HG02588 (cell line): ENCODE data around the gene DSN1.

Experiments used
- ATAC-seq: cut with Tn5 transposase; IDR thresholded peaks from one replicate; pipeline ENCODE4 v1.9.1; 2021; ENCODE audit warnings: mild to moderate bottlenecking, moderate library complexity; ENCODE audit not compliant: unreplicated experiment

DSN1 gene

GRCh38 chr20:36796117-36796516, 22.6 kb upstream of the DSN1 start:
- ATAC-seq = no peak

GRCh38 chr20:36795691-36796090, 22.1 kb upstream of the DSN1 start:
- ATAC-seq = no peak

GRCh38 chr20:36794116-36794474, 20.5 kb upstream of the DSN1 start:
- no peak for ATAC-seq

GRCh38 chr20:36793294-36794115, 19.9 kb upstream of the DSN1 start:
- ATAC-seq = no peak

GRCh38 chr20:36792422-36792821, 18.9 kb upstream of the DSN1 start:
- no peak for ATAC-seq

GRCh38 chr20:36791862-36792261, 18.3 kb upstream of the DSN1 start:
- no peak for ATAC-seq

- ATAC-seq = no peak
Measured at GRCh38 chr20:36786663-36787062, 13.1 kb upstream of the DSN1 start.

GRCh38 chr20:36786246-36786645, 12.7 kb upstream of the DSN1 start:
- no peak for ATAC-seq

- ATAC-seq = no peak
Measured at GRCh38 chr20:36785308-36785707, 11.7 kb upstream of the DSN1 start.

GRCh38 chr20:36784900-36785299, 11.3 kb upstream of the DSN1 start:
- ATAC-seq = no peak

- ATAC-seq = no peak
Measured at GRCh38 chr20:36784116-36784515, 10.6 kb upstream of the DSN1 start.

- no peak for ATAC-seq
Measured at GRCh38 chr20:36779656-36780025, 6.1 kb upstream of the DSN1 start.

GRCh38 chr20:36778831-36779655, 5.5 kb upstream of the DSN1 start:
- no peak for ATAC-seq

GRCh38 chr20:36777576-36777975, 4.0 kb upstream of the DSN1 start:
- ATAC-seq = no peak

- no peak for ATAC-seq
Measured at GRCh38 chr20:36777167-36777566, 3.6 kb upstream of the DSN1 start.

GRCh38 chr20:36775826-36776225, 2.3 kb upstream of the DSN1 start:
- ATAC-seq = no peak

GRCh38 chr20:36775196-36775595, 1.6 kb upstream of the DSN1 start:
- no peak for ATAC-seq

GRCh38 chr20:36773107-36773596, 411 bp downstream of the DSN1 start:
- peak; percentile 3 for ATAC-seq

GRCh38 chr20:36770680-36771079, 2.9 kb downstream of the DSN1 start:
- ATAC-seq = no peak

GRCh38 chr20:36768768-36769430, 4.7 kb downstream of the DSN1 start:
- no peak for ATAC-seq

GRCh38 chr20:36761125-36761524, 12.4 kb downstream of the DSN1 start:
- no peak for ATAC-seq

- no peak for ATAC-seq
Measured at GRCh38 chr20:36760647-36761046, 12.9 kb downstream of the DSN1 start.
